Calu3 (cell line): ENCODE data around the gene ST8SIA2. TPM values are rescaled to one million over a fixed set of nuclear protein-coding genes. Genes with fewer than 3 reads are reported as not detected.

ENCODE experiments used
- BruUV-seq: library from RNA; stranded (reverse); fragments of 400-500 nt; replicated peaks from 2 replicates; lab custom pipeline; 2021; lab: Mats Ljungman, UMichigan
- CTCF ChIA-PET: fragments of 300-600 bp; sonication (Branson Sonifier 250); formaldehyde crosslinking; loops from one replicate; lab custom pipeline; 2022; ENCODE audit warnings: antibody characterized with exemption; lab: Charles Lee
- DNase-seq: peaks from one replicate; pipeline ENCODE4 v3.0.0; 2022
- H3K27ac Mint-ChIP-seq: one replicate; pipeline ENCODE4 v1.8.0; 2022; ENCODE audit warnings: mixed read lengths; ENCODE audit not compliant: unreplicated experiment
- H3K27me3 Mint-ChIP-seq: one replicate; pipeline ENCODE4 v1.8.0; 2022; ENCODE audit warnings: mixed read lengths; ENCODE audit not compliant: unreplicated experiment
- H3K36me3 Mint-ChIP-seq: one replicate; pipeline ENCODE4 v1.8.0; 2022; ENCODE audit warnings: mild to moderate bottlenecking, moderate library complexity, mixed read lengths; ENCODE audit not compliant: insufficient read depth, unreplicated experiment
- H3K4me1 Mint-ChIP-seq: one replicate; pipeline ENCODE4 v1.8.0; 2022; ENCODE audit warnings: mild to moderate bottlenecking, low read depth, mixed read lengths; ENCODE audit not compliant: unreplicated experiment
- H3K4me3 Mint-ChIP-seq: one replicate; pipeline ENCODE4 v1.8.0; 2022; ENCODE audit warnings: mild to moderate bottlenecking, low read depth, moderate library complexity, mixed read lengths; ENCODE audit not compliant: unreplicated experiment
- H3K9me3 Mint-ChIP-seq: one replicate; pipeline ENCODE4 v1.8.0; 2022; ENCODE audit warnings: low read depth, mixed read lengths; ENCODE audit not compliant: unreplicated experiment
- intact Hi-C: fragments of 100-400 bp; cut with micrococcal nuclease; formaldehyde crosslinking; loops from one replicate; pipeline ENCODE4 v1.10.0; 2022; ENCODE audit not compliant: unreplicated experiment
- total RNA-seq: library from RNA; stranded (reverse); gene quantifications from 2 replicates; pipeline ENCODE4 v1.2.3, GENCODE V29; 2022
- TF ChIP-seq, protein P1 (sequence below): fragments of 200-600 bp; IDR thresholded peaks from one replicate; pipeline ENCODE4 v1.8.0; 2022; ENCODE audit warnings: antibody characterized with exemption; ENCODE audit not compliant: unreplicated experiment

ST8SIA2 gene
- total RNA-seq, 1 experiment from 2014 or later, result not detected

DNA sequence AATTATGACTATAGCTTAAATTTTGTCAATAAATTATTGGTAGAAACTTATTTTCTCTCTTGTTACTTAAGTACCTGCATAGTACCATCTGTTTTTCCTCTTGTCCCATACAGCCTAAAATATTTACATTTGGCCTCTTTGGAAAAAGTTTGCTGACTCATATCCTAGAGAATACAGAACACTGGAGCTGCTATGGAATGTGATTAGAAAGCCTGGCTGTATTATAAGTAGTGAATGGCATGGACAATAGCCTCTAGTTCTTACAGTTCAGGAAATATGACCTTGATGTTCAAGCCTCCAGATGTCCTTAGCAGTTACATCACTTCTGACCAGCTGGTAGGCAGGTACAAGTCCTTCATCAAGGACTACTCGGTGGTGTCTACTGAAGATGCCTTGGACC lies 28.3 kb downstream of the ST8SIA2 start:
- no peak for DNase-seq
- Mint-ChIP-seq H3K36me3 (no peaks in the 10 kb centered on the region), H3K27me3 (peaks cover 97% of the 10 kb centered on the region), H3K9me3 (no peaks in the 10 kb centered on the region), H3K4me1 (no peaks in the 10 kb centered on the region), H3K4me3 (no peak overlapping the region), H3K27ac (no peak overlapping the region)
- intact Hi-C loops, result no loop called here
- no TSS peak for BruUV-seq
- TF ChIP-seq, protein P1, sequence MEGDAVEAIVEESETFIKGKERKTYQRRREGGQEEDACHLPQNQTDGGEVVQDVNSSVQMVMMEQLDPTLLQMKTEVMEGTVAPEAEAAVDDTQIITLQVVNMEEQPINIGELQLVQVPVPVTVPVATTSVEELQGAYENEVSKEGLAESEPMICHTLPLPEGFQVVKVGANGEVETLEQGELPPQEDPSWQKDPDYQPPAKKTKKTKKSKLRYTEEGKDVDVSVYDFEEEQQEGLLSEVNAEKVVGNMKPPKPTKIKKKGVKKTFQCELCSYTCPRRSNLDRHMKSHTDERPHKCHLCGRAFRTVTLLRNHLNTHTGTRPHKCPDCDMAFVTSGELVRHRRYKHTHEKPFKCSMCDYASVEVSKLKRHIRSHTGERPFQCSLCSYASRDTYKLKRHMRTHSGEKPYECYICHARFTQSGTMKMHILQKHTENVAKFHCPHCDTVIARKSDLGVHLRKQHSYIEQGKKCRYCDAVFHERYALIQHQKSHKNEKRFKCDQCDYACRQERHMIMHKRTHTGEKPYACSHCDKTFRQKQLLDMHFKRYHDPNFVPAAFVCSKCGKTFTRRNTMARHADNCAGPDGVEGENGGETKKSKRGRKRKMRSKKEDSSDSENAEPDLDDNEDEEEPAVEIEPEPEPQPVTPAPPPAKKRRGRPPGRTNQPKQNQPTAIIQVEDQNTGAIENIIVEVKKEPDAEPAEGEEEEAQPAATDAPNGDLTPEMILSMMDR, result no peak
- CTCF ChIA-PET, result no interaction called here

DNA sequence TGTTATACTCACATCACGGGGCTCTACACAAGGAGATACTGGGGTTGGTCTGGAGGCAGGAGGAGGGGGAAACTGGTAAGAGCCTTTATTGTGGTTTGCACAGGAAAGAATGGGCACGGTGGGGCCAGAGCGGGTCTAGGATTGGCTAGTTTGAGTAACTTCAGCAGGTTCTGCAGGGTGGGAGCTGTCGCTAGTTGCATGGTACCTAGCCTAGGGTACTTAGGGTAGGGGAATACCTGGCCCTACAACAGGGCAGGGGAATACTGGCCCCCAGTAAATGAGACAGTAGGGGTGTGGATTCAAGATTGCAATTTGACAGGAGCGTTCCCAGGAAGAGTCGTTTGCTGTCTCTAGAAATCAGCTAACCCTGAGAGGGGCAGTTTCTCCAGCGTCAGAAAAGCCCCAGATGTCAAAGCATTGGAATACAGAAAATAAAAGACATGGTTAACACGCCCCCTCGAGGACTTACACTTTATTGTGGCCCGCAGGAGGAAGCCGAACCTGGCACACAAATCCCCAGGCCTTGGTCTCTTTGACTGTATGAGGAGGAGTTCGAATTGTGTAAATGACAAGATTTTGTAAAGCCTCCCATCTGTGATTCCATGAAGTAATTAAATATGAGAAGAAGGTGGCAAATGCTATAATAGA lies 32.0 kb downstream of the ST8SIA2 start:
- Mint-ChIP-seq H3K4me3 (no peak overlapping the region), H3K4me1 (no peaks in the 10 kb centered on the region), H3K27me3 (peaks cover 97% of the 10 kb centered on the region), H3K27ac (no peak overlapping the region), H3K9me3 (no peaks in the 10 kb centered on the region), H3K36me3 (no peaks in the 10 kb centered on the region)
- CTCF ChIA-PET, result interaction anchor here (0.6 kb wide), 1 partner anchor 95 kb away, joined by 3 read pairs; no protein-coding TSS in a partner anchor
- TF ChIP-seq, protein P1, result no peak
- intact Hi-C loops, result no loop called here
- no peak for DNase-seq
- BruUV-seq, result no TSS peak

DNA sequence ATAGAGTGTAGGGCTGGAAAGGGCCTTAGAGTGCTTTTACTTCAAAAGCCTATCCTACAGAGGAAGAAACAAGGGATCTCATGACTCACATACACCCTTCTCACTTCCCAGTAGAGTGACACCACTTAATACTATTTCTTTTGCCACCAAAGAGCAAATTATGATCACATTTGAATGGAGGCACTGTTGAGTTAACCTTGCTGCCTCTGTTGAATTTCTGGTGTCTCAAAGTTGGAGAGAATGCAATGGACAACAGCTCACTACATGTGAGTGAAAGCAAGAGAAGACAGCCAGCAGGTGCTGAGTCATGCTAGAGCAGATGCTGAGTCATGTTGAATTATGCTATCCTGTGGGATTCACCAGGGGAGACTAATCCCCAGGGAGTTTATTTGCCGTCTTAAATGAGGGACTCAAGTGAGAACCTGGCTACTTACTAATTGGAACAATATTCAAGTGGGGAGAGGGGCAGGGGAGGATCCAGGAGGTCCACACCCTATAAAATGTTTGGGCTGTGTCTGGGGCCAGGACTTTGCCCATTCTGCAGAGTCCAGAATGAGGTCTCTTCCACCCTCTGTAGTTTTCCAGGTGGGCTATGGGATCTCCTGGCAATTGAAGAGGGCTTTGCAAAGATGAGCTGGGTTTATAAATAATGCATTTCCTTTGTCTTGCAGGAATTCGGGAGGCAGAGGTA lies 35.8 kb downstream of the ST8SIA2 start:
- BruUV-seq, result no TSS peak
- peaks cover 98% of the 10 kb centered on the region for H3K27me3 Mint-ChIP-seq
- no peaks in the 10 kb centered on the region for H3K36me3 Mint-ChIP-seq
- H3K4me3 Mint-ChIP-seq, result no peak overlapping the region
- H3K9me3 Mint-ChIP-seq, result no peaks in the 10 kb centered on the region
- TF ChIP-seq, protein P1, result no peak
- intact Hi-C loops, result no loop called here
- CTCF ChIA-PET, result no interaction called here
- no peak overlapping the region for H3K27ac Mint-ChIP-seq
- no peaks in the 10 kb centered on the region for H3K4me1 Mint-ChIP-seq
- no peak for DNase-seq

DNA sequence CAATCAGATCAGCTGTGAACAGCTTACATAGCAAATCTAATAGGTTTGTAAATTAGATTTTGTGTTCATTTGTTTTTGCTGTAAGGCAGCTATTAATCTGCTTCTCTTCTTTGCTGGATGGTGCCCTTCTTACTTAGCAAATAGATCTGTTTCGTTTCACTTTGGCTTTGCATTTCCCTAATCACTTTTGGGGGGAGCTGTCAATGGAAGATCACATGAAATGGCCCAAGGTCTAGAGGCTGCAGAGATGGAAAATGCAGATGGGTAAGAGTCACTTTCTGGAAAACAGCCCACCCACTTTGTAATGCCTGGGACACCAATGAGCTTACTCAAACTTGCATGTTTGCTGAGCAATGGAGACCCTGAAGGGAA lies 36.4 kb downstream of the ST8SIA2 start:
- Mint-ChIP-seq H3K27me3 (peaks cover 100% of the 10 kb centered on the region), H3K9me3 (no peaks in the 10 kb centered on the region), H3K36me3 (no peaks in the 10 kb centered on the region), H3K27ac (no peak overlapping the region), H3K4me1 (no peaks in the 10 kb centered on the region), H3K4me3 (no peak overlapping the region)
- TF ChIP-seq, protein P1, result no peak
- CTCF ChIA-PET, result no interaction called here
- no TSS peak for BruUV-seq
- intact Hi-C loops, result no loop called here
- no peak for DNase-seq
